ENCODE data around the gene CWH43.
"Not testable (repeated sequence)": the region's sequence is repeated elsewhere in the genome, so short reads cannot be mapped to it uniquely, and the experiment has no call there.

The CWH43 gene

DNA sequence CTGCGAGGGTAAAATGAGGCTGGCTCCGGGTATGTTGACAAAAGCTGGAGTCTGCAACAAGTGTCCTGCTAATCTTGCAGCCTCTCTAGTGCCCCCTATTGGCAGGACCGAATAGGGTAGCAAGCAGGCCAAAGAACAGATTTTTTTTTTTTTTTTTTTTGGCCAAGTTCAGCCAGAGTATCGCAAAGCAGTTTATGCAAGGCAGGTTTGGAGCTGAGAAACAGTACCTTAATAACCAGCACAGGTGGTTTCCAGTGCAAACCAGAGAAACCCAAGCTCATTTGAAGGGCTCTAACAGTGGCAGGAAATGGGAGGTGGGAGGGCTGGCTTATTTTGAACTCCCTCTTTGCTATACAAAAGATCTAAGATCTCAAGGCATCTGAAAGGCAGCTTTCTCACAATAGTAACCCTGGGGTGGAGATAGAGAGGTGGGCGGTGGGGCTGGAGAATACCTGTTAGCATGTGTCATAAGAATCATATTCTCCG is 41.3 kb upstream of the CWH43 start:
- no peak overlapping the region for H3K27ac Mint-ChIP-seq
- H3K27me3 Mint-ChIP-seq (ENCODE audit: low read depth): peaks cover 6% of the 10 kb centered on the region
- TF ChIP-seq, protein P1, sequence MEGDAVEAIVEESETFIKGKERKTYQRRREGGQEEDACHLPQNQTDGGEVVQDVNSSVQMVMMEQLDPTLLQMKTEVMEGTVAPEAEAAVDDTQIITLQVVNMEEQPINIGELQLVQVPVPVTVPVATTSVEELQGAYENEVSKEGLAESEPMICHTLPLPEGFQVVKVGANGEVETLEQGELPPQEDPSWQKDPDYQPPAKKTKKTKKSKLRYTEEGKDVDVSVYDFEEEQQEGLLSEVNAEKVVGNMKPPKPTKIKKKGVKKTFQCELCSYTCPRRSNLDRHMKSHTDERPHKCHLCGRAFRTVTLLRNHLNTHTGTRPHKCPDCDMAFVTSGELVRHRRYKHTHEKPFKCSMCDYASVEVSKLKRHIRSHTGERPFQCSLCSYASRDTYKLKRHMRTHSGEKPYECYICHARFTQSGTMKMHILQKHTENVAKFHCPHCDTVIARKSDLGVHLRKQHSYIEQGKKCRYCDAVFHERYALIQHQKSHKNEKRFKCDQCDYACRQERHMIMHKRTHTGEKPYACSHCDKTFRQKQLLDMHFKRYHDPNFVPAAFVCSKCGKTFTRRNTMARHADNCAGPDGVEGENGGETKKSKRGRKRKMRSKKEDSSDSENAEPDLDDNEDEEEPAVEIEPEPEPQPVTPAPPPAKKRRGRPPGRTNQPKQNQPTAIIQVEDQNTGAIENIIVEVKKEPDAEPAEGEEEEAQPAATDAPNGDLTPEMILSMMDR (IDR thresholded peaks at IDR 0.05; ENCODE audit: unreplicated experiment in 3 of 3): no peak
- no peaks in the 10 kb centered on the region for H3K4me1 Mint-ChIP-seq
- H3K4me3 Mint-ChIP-seq: no peak overlapping the region
- no peaks in the 10 kb centered on the region for H3K36me3 Mint-ChIP-seq (ENCODE audit: low read depth)
- no peaks in the 10 kb centered on the region for H3K9me3 Mint-ChIP-seq

DNA sequence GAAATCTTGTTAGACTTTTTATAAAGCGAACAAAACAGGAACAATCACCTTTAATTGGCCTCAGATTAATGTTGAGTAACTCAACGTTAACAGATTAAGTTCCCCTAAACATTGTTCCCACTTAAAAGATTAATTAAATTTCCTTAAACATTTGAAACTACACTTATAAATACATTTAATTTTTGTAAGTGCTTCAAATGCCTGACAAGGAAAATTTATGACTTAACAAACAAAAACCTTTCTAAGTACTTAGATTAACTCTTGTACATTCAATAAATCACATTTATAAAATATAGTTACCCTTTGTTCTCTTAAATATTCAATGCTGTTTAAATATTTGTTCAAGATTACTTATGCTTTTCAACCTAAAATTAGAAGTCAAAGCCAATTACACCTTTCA is 40.1 kb upstream of the CWH43 start:
- TF ChIP-seq, protein P1 (IDR thresholded peaks at IDR 0.05; ENCODE audit: unreplicated experiment in 3 of 3): no peak
- Mint-ChIP-seq H3K36me3 (ENCODE audit: low read depth) (no peaks in the 10 kb centered on the region), H3K27me3 (ENCODE audit: low read depth) (peaks cover 6% of the 10 kb centered on the region), H3K27ac (no peak overlapping the region), H3K4me3 (no peak overlapping the region), H3K9me3 (peaks cover 3% of the 10 kb centered on the region), H3K4me1 (no peaks in the 10 kb centered on the region)

DNA sequence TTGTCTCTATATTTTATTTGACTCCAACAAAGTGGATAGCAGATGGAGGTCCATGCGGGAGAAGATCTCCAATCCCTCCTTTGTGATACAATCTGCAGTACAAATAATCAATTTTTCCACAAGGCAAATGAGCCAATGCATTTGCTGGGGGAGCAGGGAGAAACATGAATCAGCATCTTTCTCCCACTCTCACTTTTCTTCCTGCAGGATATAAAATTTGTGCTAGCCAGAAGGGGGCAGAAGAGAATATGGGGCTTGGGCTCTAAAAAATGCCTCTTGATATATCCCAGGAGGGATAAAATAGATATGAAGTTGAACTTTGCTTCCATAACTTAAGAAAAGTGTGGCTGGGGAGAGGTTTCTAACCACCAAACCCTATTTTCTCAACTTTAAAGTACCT is 38.3 kb upstream of the CWH43 start:
- H3K27me3 Mint-ChIP-seq (ENCODE audit: low read depth): no peaks in the 10 kb centered on the region
- TF ChIP-seq, protein P1 (IDR thresholded peaks at IDR 0.05; ENCODE audit: unreplicated experiment in 3 of 3): no peak
- H3K27ac Mint-ChIP-seq: no peak overlapping the region
- H3K36me3 Mint-ChIP-seq (ENCODE audit: low read depth): no peaks in the 10 kb centered on the region
- H3K4me1 Mint-ChIP-seq: no peaks in the 10 kb centered on the region
- no peak overlapping the region for H3K4me3 Mint-ChIP-seq
- peaks cover 6% of the 10 kb centered on the region for H3K9me3 Mint-ChIP-seq

DNA sequence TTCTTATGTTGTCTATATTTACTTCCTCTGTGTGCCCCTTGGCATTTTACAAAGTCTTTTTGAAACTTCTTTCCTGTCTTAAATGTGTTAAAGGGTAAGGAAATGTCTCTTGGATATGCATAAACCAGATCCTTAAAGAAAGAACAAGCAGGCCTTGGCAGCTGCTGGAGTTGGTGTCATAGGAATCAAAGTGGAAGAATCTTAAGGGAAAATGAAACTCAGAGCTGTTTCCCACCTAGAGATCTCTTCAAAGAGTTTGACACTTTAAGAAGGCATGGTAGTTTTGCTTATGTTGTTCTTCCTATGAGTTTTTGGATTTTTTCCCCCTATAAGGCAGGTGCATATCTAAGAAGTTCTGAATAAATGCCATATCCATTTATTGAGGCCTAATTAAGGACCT is 37.0 kb upstream of the CWH43 start:
- H3K4me3 Mint-ChIP-seq: no peak overlapping the region
- no peaks in the 10 kb centered on the region for H3K4me1 Mint-ChIP-seq
- H3K27me3 Mint-ChIP-seq (ENCODE audit: low read depth): no peaks in the 10 kb centered on the region

DNA sequence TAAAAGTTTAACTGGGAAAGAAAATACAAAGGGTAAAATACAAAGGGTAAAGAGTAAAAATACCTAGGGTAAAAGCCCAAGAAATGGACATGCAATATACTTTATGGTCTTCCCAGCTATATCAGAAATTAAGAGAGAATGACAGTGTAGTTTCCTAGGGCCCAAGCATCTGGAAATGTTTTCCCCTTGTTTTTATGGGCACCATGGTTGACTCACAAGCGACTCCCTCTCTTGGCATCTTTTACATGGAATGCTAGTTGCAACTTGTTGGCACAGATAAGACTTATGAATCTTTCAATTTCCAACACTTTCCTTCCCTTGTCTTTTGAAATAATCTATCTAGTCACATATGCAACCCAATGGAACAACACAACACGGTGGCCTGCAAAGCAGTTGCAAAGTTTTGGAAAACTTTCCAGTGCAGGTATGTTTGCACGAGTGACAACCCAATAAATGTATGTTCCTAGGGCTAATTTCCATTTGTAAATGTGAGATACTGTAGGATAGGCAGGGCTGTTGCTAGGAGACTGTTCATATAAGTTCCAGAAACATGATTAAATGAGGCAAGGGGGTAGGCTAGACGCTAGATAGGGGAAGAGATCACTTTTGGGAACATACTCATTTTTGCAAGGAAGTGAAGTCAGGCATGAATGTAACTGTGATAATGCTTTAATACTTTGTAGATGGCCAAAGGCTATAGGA is 36.4 kb upstream of the CWH43 start:
- H3K4me1 Mint-ChIP-seq: no peaks in the 10 kb centered on the region
- H3K27ac Mint-ChIP-seq: no peak overlapping the region
- no peak overlapping the region for H3K4me3 Mint-ChIP-seq
- TF ChIP-seq, protein P1 (IDR thresholded peaks at IDR 0.05; ENCODE audit: unreplicated experiment in 3 of 3): no peak
- H3K36me3 Mint-ChIP-seq (ENCODE audit: low read depth): no peaks in the 10 kb centered on the region
- H3K9me3 Mint-ChIP-seq: peaks cover 6% of the 10 kb centered on the region
- no peaks in the 10 kb centered on the region for H3K27me3 Mint-ChIP-seq (ENCODE audit: low read depth)

More for the DNA sequence above, 37.0 kb upstream of the CWH43 start:
- TF ChIP-seq, protein P1 (IDR thresholded peaks at IDR 0.05; ENCODE audit: unreplicated experiment in 3 of 3): no peak
- no peak overlapping the region for H3K27ac Mint-ChIP-seq
- no peaks in the 10 kb centered on the region for H3K36me3 Mint-ChIP-seq (ENCODE audit: low read depth)
- H3K9me3 Mint-ChIP-seq: peaks cover 6% of the 10 kb centered on the region

DNA sequence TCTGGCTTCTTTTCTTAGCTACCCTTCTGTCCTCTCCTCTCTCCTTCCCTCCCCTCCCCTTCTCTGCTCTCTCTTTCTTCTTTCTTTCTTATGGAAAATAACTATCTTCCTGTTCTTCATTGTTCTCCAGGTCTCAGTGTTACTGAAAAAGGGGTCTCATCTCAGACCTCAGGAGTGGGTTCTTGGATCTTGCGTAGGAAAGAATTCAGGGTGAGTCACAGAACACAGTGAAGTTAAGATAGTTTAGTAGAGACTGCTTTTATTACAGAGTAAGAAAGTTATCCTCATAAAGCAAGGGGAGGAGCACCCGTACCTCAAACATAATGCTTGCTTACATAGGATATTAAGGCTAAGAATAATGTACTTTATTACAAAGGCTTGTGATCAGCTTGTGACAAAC is 31.8 kb upstream of the CWH43 start:
- Mint-ChIP-seq H3K27me3 (ENCODE audit: low read depth) (peaks cover 9% of the 10 kb centered on the region), H3K4me3 (no peak overlapping the region), H3K9me3 (peaks cover 6% of the 10 kb centered on the region), H3K27ac (peak overlapping the region; percentile 23 to 64 (median 56)), H3K36me3 (ENCODE audit: low read depth) (no peaks in the 10 kb centered on the region), H3K4me1 (no peaks in the 10 kb centered on the region)
- TF ChIP-seq, protein P1 (IDR thresholded peaks at IDR 0.05; ENCODE audit: unreplicated experiment in 3 of 3): no peak

DNA sequence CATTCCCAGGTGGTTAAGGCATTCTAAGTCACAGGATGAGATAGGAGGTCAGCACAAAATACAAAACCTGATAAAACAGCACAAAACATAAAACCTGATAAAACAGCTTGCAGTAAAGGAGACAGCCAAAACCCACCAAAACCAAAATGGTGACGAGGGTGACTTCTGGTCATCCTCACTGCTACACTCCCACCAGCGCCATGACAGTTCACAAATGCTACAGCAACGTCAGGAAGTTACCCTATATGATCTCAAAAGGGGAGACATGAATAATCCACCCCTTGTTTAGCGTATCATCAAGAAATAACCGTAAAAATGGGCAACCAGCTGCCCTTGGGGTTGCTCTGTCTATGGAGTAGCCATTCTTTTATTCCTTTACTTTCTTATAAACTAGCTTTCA is 28.7 kb upstream of the CWH43 start:
- H3K36me3 Mint-ChIP-seq (ENCODE audit: low read depth): not testable (repeated sequence)

More for the DNA sequence above, 28.7 kb upstream of the CWH43 start:
- not testable (repeated sequence) for H3K4me1 Mint-ChIP-seq; H3K27me3 Mint-ChIP-seq (ENCODE audit: low read depth); H3K9me3 Mint-ChIP-seq; H3K4me3 Mint-ChIP-seq; H3K27ac Mint-ChIP-seq
